Duodenal mucosa (tissue), 2 donors: ENCODE measurements around the gene INSIG1.

ENCODE experiments used
- H3K27ac ChIP-seq: one replicate; pipeline ENCODE4 v1.7.0; 2013; ENCODE audit warnings: low read depth, low read length
- H3K27me3 ChIP-seq, 2 donors: one replicate each; pipeline ENCODE4 v1.7.0; 2013; ENCODE audit warnings: low read length in 2 of 2, control low read depth in 1 of 2; ENCODE audit not compliant: insufficient read depth in 2 of 2, control insufficient read depth in 1 of 2
- H3K36me3 ChIP-seq, 2 donors: one replicate each; pipeline ENCODE4 v1.7.0; 2013; ENCODE audit warnings: low read length in 2 of 2, control low read depth in 1 of 2; ENCODE audit not compliant: insufficient read depth in 2 of 2, control insufficient read depth in 1 of 2
- H3K4me1 ChIP-seq, 2 donors: one replicate each; pipeline ENCODE4 v1.7.0; 2013; ENCODE audit warnings: low read length in 2 of 2, control low read depth in 1 of 2; ENCODE audit not compliant: insufficient read depth in 2 of 2, control insufficient read depth in 1 of 2
- H3K4me3 ChIP-seq, 2 donors: one replicate each; pipeline ENCODE4 v1.7.0; 2013; ENCODE audit warnings: low read length in 2 of 2, low read depth in 1 of 2
- H3K9ac ChIP-seq, 2 donors: one replicate each; pipeline ENCODE4 v1.7.0; 2013; ENCODE audit warnings: low read length in 2 of 2, low read depth in 1 of 2
- H3K9me3 ChIP-seq, 2 donors: one replicate each; pipeline ENCODE4 v1.7.0; 2013; ENCODE audit warnings: low read length in 2 of 2, control low read depth in 1 of 2; ENCODE audit not compliant: control insufficient read depth in 1 of 2

Gene INSIG1

DNA sequence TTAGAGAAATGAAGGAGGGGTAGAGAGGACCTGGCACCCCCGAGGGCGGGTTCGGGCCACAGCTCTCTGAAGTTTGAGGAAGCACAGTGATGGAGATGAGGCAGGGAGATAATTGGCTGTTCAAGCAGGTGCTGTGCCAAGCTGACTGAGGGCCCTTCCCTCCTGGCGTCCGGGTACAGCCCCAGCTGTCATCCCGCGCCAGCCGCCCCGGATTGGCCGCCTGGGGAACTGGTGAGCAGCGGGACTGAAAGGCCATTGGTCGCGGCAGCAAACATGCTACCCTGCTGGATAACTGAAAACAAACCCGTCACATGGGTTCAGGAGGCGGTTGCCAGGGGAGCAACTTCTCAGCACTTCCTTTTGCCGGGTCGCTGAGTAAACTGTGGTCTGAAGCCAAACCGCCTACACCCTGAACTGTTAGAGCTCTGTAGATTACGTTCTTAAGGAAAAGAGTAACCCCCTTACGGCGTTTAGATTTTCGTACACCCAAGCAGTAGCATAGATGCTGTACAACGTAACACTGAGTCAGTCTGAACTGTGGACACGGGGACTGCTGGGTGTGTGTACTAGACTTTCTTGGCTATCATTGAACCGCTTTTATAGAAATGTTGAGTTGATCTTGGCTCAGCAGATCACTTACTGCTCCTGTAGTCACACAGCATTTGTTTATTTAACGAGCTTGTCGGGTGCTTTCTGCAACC, 1.3 kb downstream of the INSIG1 start:
- H3K9me3 ChIP-seq = no peaks in the 10 kb centered on the region
- H3K4me3 ChIP-seq = peak overlapping the region; percentile 88 to 90
- peaks cover 0 to 28% of the 10 kb centered on the region in 2 donors for H3K36me3 ChIP-seq
- peak overlapping the region; percentile 83 for H3K27ac ChIP-seq
- peaks cover 29 to 39% of the 10 kb centered on the region in 2 donors for H3K4me1 ChIP-seq
- no peaks in the 10 kb centered on the region for H3K27me3 ChIP-seq
- H3K9ac ChIP-seq = peak overlapping the region; percentile 75 to 94

DNA sequence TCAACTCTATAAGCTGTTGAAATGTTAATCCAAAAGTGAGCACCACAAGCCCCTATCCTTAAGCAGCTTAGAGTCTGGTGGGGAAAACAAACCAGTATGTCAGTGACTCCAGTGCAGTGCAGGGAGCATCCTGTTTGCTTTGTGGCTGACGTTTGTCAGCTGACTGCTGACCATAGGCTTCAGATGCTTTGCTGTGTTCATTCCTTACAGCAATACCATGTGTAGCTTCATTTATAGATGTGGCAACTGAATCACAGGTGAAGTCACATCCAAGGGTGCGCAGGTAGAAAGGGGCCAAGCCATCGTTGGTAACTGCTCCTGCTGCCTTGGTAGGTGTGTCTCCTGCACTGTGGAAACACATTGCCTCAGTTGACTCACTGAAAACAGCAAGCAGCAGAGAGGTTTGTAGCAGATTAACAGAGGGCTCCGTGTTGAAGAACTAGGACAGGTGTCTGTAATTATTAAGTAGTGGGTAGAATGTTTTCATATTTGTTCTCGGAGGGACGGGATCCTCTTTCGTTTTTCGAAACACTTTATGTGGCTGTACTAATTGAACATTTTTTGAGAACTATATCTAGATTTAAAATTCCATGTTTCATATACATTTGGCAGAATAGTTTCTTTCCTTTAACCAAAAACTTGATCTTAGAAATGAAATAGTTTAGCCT, 2.0 kb downstream of the INSIG1 start:
- Histone ChIP-seq H3K4me3 (peak overlapping the region; percentile 88 to 90), H3K4me1 (peaks cover 29 to 39% of the 10 kb centered on the region in 2 donors), H3K9ac (peak overlapping the region; percentile 70 to 94), H3K9me3 (no peaks in the 10 kb centered on the region), H3K27me3 (no peaks in the 10 kb centered on the region), H3K36me3 (peaks cover 0 to 33% of the 10 kb centered on the region in 2 donors), H3K27ac (peak overlapping the region; percentile 60)

DNA sequence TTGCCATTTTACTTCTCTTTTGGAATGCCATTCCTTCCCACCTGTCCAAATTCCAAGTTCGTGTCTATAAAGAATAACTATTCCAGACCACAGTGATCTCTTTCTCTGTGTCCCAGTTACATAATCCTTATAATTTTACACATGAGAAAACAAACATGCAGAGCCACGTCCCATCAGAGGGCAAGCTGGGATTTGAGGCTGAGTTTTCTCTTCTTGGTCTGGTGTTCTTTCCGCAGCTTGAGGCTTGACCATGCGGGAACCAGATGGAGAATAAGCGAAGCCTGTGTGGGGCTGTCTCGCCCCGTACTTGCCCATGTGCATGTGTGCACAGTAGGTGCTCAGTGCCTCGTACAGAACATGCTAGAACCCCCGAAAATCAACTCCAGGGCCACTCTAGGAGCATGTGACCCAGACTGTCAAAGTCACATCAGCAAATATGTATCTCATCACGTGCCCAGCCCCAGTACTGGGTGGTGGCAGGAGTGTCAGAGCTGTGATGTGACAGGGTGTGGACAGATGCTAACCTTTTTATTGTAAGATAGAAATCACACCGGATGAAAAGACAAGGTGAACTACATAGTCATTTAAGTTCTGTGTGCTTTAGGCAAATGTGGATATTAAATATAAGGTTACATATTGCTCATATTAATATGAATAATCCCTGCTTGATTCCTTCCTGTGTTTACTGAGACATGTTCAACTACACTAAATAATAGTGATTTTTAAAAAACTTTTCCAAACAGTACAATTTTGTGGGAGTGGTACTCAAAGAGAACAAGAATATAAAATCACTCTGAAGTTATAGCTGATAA, 3.2 kb downstream of the INSIG1 start:
- H3K36me3 ChIP-seq = peaks cover 0 to 42% of the 10 kb centered on the region in 2 donors
- H3K27ac ChIP-seq = no peak overlapping the region
- peak overlapping the region in 1 of 2 donors; percentile 90 for H3K4me3 ChIP-seq
- H3K27me3 ChIP-seq = no peaks in the 10 kb centered on the region
- no peaks in the 10 kb centered on the region for H3K9me3 ChIP-seq
- H3K9ac ChIP-seq = peak overlapping the region in 1 of 2 donors; percentile 94
- peaks cover 29 to 39% of the 10 kb centered on the region in 2 donors for H3K4me1 ChIP-seq

DNA sequence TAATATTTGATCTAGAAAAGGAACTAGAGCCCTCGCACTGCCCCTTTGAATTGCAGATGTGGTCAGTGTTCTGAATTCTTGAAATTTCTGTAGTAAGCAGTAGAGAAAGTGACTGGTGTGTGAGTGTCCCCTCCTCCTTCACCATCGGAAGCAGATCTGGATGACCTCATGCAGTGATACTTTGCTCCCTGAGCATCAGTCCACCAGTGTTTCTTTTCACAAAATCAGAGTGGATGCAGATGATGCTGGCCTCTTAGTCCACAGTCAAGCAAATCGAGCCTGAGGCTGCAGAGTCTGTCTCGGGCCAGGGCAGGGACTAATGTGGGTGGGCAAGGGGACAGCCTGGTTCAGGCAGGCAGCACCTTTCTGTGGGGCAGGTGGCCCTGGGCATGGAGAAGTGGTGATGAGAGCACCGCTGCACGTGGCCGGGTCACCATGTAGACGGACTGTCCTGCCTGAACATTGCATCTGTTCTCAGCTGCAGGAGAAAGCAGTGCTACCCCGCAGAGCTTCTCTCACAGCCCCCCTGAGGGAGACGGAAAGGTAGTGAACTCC, 5.4 kb downstream of the INSIG1 start:
- H3K36me3 ChIP-seq = peaks cover 4 to 65% of the 10 kb centered on the region in 2 donors
- no peaks in the 10 kb centered on the region for H3K9me3 ChIP-seq
- no peak overlapping the region for H3K4me3 ChIP-seq
- H3K27me3 ChIP-seq = no peaks in the 10 kb centered on the region
- H3K27ac ChIP-seq = no peak overlapping the region
- no peak overlapping the region for H3K9ac ChIP-seq
- H3K4me1 ChIP-seq = peaks cover 25 to 28% of the 10 kb centered on the region in 2 donors

DNA sequence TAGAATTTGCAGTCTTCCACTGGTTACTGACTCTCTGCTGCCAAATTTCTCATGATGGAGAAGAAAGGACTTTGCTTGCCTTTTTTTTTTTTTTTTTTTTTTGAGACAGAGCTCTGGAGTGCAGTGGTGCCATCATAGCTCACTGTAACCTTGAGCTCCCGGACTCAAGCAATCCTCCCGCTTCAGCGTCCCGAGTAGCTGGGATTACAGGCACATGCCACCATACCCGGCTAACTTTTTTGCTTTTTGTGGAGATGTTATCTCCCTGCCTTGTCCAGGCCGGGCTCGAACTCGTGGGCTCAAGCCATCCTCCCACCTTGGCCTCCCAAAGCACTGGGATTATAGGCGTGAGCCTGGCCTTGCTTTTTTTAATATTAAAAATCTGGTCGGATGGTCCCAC, 6.2 kb downstream of the INSIG1 start:
- Histone ChIP-seq H3K4me1 (peaks cover 25 to 28% of the 10 kb centered on the region in 2 donors), H3K27ac (no peak overlapping the region), H3K36me3 (peaks cover 5 to 73% of the 10 kb centered on the region in 2 donors), H3K4me3 (no peak overlapping the region), H3K9ac (no peak overlapping the region), H3K27me3 (no peaks in the 10 kb centered on the region), H3K9me3 (no peaks in the 10 kb centered on the region)

DNA sequence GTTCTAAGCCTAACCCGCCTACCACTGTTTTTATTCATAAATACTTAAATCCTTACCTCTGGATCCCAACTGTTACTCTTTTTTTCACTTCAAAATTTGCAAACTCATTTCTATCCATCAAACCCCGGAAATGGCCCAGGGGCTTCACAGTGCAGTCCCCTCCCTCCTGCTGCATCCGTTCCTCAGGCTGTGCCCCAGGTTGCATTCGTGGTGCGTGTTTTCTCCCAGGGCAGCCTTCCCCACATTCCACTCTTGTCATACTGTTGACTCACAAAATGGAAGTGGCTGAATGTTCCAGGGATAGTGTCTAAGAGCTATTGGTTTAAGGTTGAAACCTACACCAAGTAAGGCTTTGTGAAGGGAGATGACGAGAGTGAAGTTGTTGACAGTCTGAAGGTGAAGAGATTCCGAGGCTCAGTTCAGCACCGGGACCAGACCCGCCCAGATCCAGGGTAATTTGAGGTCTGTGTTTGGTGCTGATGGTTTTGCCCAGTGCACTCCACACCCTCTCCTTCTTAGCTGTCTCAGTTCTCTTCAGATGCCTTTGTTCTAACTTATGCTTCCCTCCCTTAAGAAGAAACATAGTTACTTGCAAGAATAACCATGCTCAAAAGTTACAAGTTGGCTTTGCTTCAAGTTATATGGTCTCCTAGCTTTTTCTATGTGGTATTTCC, 7.7 kb downstream of the INSIG1 start:
- H3K27ac ChIP-seq = no peak overlapping the region
- H3K36me3 ChIP-seq = peaks cover 10 to 80% of the 10 kb centered on the region in 2 donors
- H3K27me3 ChIP-seq = no peaks in the 10 kb centered on the region

DNA sequence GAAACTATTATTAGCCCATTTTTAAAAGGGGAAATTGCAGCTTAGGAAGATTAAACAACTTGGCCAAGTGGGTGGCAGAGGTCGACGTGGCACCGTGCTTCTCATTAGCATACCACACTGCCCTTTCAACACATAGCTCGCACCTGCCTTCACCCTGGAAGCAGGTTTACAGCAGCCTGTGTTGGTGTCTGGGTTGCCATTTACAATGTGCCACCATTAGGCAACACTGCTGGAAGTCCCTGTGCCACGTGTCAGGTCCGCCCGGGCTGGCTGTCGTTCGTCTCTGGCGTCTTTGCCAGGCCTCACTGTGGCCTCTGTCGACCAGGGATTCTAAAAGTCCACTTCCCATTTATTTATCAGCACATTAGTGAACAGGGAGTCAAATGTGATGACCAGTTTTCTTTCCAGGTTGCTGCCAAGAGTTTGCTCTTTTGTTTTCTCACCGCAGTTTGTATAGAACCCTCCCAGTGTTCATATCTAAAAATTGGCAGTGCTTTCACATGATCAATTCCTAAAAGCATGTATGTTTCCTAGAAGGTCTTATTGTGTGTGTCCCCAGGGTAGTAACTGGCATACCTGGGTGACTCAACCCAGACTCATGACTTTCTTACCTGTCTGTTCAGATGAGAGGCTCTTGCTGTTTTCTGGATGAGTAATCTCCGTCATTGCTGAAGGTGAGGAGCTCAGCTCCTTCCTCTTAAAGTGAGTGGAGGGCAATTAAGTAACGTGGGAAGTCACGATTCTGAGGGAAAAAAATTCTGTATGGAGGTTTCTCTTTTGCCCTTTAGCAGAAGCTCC, 9.2 kb downstream of the INSIG1 start:
- Histone ChIP-seq H3K4me3 (no peak overlapping the region), H3K27ac (no peak overlapping the region), H3K9me3 (no peaks in the 10 kb centered on the region), H3K36me3 (peaks cover 11 to 77% of the 10 kb centered on the region in 2 donors), H3K9ac (no peak overlapping the region), H3K27me3 (no peaks in the 10 kb centered on the region), H3K4me1 (peaks cover 0 to 7% of the 10 kb centered on the region in 2 donors)

More for the DNA sequence above, 7.7 kb downstream of the INSIG1 start:
- Histone ChIP-seq H3K9me3 (no peaks in the 10 kb centered on the region), H3K9ac (no peak overlapping the region), H3K4me3 (no peak overlapping the region), H3K4me1 (peaks cover 12 to 14% of the 10 kb centered on the region in 2 donors)

DNA sequence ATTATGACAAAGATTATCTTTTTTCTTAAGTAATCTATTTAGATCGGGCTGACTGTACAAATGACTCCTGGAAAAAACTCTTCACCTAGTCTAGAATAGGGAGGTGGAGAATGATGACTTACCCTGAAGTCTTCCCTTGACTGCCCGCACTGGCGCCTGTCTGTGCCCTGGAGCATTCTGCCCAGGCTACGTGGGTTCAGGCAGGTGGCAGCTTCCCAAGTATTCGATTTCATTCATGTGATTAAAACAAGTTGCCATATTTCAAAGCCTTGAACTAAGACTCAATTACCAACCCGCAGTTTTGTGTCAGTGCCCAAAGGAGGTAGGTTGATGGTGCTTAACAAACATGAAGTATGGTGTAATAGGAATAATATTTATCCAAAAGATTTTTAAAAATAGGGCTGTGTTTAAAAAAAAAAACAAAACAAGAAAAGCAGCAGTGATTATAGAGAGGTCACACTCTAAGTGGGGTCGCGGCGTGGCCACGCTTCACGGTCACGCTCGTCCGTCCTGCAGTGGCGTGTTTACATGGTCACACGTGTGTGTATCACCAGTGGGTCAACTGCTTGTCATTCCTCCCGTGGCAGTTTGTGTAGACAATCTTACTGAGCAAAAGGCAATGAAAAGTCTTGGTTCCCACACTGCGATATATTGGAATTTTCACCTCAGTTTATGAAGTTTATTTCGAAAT, 10.8 kb downstream of the INSIG1 start:
- no peak overlapping the region for H3K9ac ChIP-seq
- H3K27me3 ChIP-seq = no peaks in the 10 kb centered on the region
- peaks cover 11 to 61% of the 10 kb centered on the region in 2 donors for H3K36me3 ChIP-seq
- H3K27ac ChIP-seq = no peak overlapping the region
- no peaks in the 10 kb centered on the region for H3K4me1 ChIP-seq
- no peaks in the 10 kb centered on the region for H3K9me3 ChIP-seq
- no peak overlapping the region for H3K4me3 ChIP-seq

DNA sequence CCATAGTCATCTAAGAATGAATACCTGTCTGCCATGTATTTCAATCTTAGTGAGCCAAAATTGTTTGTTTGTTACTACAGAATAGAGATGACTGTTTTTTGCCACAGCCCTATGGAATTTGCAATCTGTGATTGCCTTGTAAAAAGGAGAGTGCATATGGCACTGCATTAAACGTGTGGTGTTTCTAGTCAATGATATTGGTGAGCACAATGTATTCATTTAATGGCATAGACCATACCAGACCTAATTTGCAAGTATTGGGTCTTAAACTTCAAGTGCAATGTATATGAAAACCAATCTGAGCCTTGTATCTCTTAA, 11.3 kb downstream of the INSIG1 start:
- no peak overlapping the region for H3K27ac ChIP-seq
- H3K27me3 ChIP-seq = no peaks in the 10 kb centered on the region
- H3K4me3 ChIP-seq = no peak overlapping the region
- no peaks in the 10 kb centered on the region for H3K4me1 ChIP-seq
- no peak overlapping the region for H3K9ac ChIP-seq
- no peaks in the 10 kb centered on the region for H3K9me3 ChIP-seq
- H3K36me3 ChIP-seq = peaks cover 11 to 56% of the 10 kb centered on the region in 2 donors
